DOHH2 (cell line): Measurements from ENCODE around the gene THYN1.

ENCODE experiments used
- CTCF ChIP-seq: fragments of 200-600 bp; sonication (generic); IDR thresholded peaks from one replicate; pipeline ENCODE4 v1.5.1; 2014; ENCODE audit warnings: antibody characterized with exemption, mild to moderate bottlenecking, low read depth, low read length; ENCODE audit not compliant: poor library complexity, severe bottlenecking
- EZH2phosphoT487 ChIP-seq: fragments of 200-600 bp; sonication (generic); IDR thresholded peaks from 2 replicates; pipeline ENCODE4 v1.6.1; 2017; ENCODE audit warnings: borderline replicate concordance, mild to moderate bottlenecking, antibody characterized with exemption, low read length, moderate library complexity, mixed read lengths

- TF ChIP-seq CTCF (no peak), EZH2phosphoT487 (no peak)
These were observed 22.6 kb upstream of the THYN1 start, which contains the start of gene GLB1L3 for GRCh38 chr11:134275534-134276395.
